Immature natural killer cell (primary cell): ENCODE data around the gene MEPCE. TPM values are rescaled to one million over a fixed set of nuclear protein-coding genes. Genes with fewer than 3 reads are reported as not detected.

Source experiments
- DNase-seq, 3 donors: peaks; one replicate each; pipeline ENCODE4 v3.0.0; 2022; ENCODE audit warnings: mixed read lengths in 1 of 3
- H3K27ac Mint-ChIP-seq, 6 donors: one replicate each; pipeline ENCODE4 v1.8.0; 2020; ENCODE audit warnings: mixed read lengths in 6 of 6, mild to moderate bottlenecking in 5 of 6, inconsistent platforms in 4 of 6, moderate library complexity in 3 of 6
- H3K27me3 Mint-ChIP-seq, 3 donors: one replicate each; pipeline ENCODE4 v1.8.0; 2020 to 2021; ENCODE audit warnings: low read depth in 3 of 3, mild to moderate bottlenecking in 3 of 3, mixed read lengths in 3 of 3, moderate library complexity in 3 of 3, inconsistent platforms in 1 of 3
- H3K36me3 Mint-ChIP-seq, 3 donors: one replicate each; pipeline ENCODE4 v1.8.0; 2020; ENCODE audit warnings: mixed read lengths in 3 of 3, inconsistent platforms in 2 of 3, mild to moderate bottlenecking in 2 of 3
- H3K4me1 Mint-ChIP-seq, 2 donors: one replicate each; pipeline ENCODE4 v1.8.0; 2020; ENCODE audit warnings: inconsistent platforms in 2 of 2, mild to moderate bottlenecking in 2 of 2, mixed read lengths in 2 of 2, moderate library complexity in 1 of 2
- H3K4me3 Mint-ChIP-seq, 5 donors: one replicate each; pipeline ENCODE4 v1.8.0; 2020; ENCODE audit warnings: mild to moderate bottlenecking in 5 of 5, mixed read lengths in 5 of 5, inconsistent platforms in 3 of 5, moderate library complexity in 3 of 5
- H3K9me3 Mint-ChIP-seq, 6 donors: one replicate each; pipeline ENCODE4 v1.8.0; 2020; ENCODE audit warnings: mild to moderate bottlenecking in 6 of 6, mixed read lengths in 6 of 6, inconsistent platforms in 4 of 6, moderate library complexity in 3 of 6
- polyA plus RNA-seq, 3 donors: library from polyadenylated mRNA; unstranded; fragments of 300-500 nt; fragmentation: Illumina TruSeq; gene quantifications; one replicate each; pipeline ENCODE4 v1.2.3, GENCODE V29; 2021

MEPCE gene
- polyA plus RNA-seq, 3 donors from 2014 or later = 3.0 to 12.1 (median 8.3) TPM

DNA sequence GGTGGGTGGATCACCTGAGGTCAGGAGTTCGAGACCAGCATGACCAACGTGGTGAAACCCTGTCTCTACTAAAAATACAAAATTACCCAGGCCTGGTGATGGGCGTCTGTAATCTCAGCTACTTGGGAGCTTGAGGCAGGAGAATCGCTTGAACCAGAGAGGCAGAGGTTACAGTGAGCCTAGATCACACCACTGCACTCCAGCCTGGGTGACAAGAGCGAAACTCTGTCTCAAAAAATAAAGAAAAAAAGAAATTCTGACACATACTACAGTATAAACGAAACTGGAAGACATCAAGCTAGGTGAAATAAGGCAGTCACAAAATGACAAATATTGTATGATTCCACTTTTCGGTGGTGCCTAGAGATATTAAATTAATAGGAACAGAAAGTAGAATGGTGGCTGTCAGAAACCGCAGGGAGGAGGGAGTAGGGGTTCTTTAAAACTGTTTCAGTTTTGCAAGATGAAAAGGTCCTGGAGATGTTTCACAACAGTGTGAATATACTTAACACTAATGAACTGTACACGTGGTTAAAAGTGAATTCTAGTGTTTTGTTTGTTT lies 33.1 kb upstream of the MEPCE start:
- H3K27ac Mint-ChIP-seq = peak overlapping the region; percentile 83 to 97 (median 96)
- peaks cover 3 to 6% (median 5%) of the 10 kb centered on the region in 3 donors for H3K36me3 Mint-ChIP-seq
- H3K27me3 Mint-ChIP-seq = peaks cover 0 to 1% (median 1%) of the 10 kb centered on the region in 3 donors
- DNase-seq = peak; percentile 73 to 75 (median 75)
- H3K9me3 Mint-ChIP-seq = no peaks in the 10 kb centered on the region
- H3K4me3 Mint-ChIP-seq = peak overlapping the region; percentile 77 to 86 (median 83)
- H3K4me1 Mint-ChIP-seq = peaks cover 34 to 36% of the 10 kb centered on the region in 2 donors

DNA sequence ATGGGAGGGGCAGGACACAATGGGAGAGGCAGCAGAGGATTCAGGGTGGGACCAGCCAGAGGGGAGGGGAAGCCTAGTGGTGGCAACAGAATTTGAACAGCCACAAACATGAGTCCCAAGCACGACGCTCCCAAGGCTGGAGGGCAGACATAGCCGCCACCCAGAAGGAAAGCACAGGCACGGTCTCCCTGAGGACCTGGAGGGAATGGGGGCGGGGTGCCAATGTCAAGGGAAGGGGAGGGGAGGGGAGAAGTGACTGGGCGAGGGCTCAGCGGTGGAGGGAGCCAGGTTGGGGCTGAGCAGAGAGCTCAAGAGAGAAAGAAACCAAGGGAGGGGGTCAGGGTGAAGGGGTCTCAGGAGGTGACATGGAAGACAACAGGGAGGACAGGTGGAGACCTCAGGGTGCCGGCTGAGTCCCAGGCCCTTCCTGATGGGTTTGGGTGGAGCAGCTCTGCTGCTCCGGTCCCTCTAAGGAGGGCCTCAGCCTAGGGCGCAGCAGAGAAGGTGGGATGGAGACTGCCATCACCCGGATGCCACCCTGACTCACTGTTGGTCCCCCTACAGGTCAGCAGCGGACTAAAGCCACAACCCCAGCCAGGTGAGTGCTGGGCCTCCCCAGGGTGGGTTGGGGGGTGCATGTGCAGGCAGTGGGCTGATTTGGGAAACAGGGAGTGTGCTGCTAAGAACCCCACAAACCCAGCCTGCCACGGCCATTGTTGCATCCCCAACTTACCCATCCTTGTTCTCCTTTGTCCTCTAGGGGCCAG lies 32.1 kb upstream of the MEPCE start:
- Mint-ChIP-seq H3K27me3 (peaks cover 0 to 1% (median 1%) of the 10 kb centered on the region in 3 donors), H3K27ac (peak overlapping the region; percentile 83 to 97 (median 96)), H3K4me3 (peak overlapping the region; percentile 77 to 86 (median 83)), H3K4me1 (peaks cover 34 to 36% of the 10 kb centered on the region in 2 donors), H3K9me3 (no peaks in the 10 kb centered on the region), H3K36me3 (peaks cover 5 to 10% (median 6%) of the 10 kb centered on the region in 3 donors)
- DNase-seq = no peak

DNA sequence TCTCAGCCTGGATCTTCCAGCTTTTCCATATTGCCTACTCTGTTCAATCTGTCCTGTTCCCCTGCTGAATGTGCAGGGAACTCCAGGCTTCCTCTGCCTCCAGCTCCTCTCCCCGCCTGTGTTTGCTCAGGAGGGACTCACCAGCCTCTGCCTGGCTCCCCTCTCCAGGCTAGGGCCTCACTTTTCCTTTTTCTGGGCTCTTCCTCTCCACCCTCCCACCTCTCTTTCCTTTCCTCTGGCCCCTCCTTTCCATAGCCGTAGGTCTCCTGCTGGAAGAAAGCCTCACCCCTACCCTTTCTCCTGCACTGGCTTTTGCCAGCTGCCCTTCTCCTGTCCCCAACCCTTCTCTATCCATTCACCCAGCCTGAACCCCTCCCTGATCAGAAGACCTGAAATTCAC lies 31.4 kb upstream of the MEPCE start:
- Mint-ChIP-seq H3K36me3 (peaks cover 5 to 10% (median 6%) of the 10 kb centered on the region in 3 donors), H3K4me3 (peak overlapping the region in 4 of 5 donors; percentile 36 to 66 (median 46)), H3K27me3 (peaks cover 0 to 1% (median 1%) of the 10 kb centered on the region in 3 donors), H3K27ac (peak overlapping the region; percentile 54 to 85 (median 68)), H3K4me1 (peaks cover 34 to 36% of the 10 kb centered on the region in 2 donors), H3K9me3 (no peaks in the 10 kb centered on the region)
- DNase-seq = no peak

DNA sequence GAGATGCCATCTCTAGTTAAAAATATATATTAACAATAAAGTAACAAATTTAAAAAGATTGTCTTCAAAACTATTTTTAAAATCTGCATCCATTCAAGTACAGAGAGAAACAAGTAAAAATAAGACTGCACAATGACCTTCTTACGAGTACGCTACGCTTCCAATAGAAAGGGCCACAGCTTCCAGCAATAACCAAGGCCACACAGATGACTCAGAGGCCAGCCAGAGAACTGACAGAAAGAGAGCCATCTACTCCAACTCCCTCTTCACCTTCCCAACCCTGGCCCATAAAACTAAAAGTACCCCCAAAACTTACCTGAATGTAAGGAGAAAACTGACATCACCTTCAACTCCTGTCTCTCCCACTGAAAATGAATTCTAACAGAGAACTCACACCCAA lies 29.6 kb upstream of the MEPCE start:
- no peak for DNase-seq
- Mint-ChIP-seq H3K4me3 (no peak overlapping the region), H3K4me1 (peaks cover 34 to 36% of the 10 kb centered on the region in 2 donors), H3K36me3 (peaks cover 5 to 13% (median 6%) of the 10 kb centered on the region in 3 donors), H3K9me3 (no peaks in the 10 kb centered on the region), H3K27ac (peak overlapping the region in 2 of 6 donors; percentile 50 to 70), H3K27me3 (peaks cover 0 to 1% (median 1%) of the 10 kb centered on the region in 3 donors)

DNA sequence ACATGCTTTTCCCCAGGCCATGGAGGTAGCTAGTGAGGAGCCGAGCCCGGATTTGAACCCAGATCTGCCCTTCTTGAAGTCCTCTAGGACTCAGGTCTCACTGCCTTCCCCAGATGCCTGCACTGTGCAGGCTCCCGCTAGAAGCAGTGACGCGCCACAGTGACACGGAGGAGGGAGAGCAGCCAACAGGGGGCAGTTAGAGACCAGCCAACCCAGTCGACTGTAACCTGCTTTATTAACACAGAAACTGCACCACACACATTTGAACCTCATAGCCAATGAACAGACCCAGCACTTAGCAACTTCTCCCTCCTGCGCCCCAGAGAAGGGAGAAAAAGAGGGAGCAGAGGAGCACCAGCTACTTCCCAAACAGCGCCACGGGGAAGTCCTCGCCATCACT lies 29.0 kb upstream of the MEPCE start:
- H3K4me1 Mint-ChIP-seq = peaks cover 30 to 31% of the 10 kb centered on the region in 2 donors
- no peaks in the 10 kb centered on the region for H3K9me3 Mint-ChIP-seq
- no peak for DNase-seq
- H3K27ac Mint-ChIP-seq = peak overlapping the region in 2 of 6 donors; percentile 50 to 70
- H3K27me3 Mint-ChIP-seq = peaks cover 0 to 1% (median 1%) of the 10 kb centered on the region in 3 donors
- H3K4me3 Mint-ChIP-seq = no peak overlapping the region
- peaks cover 5 to 13% (median 6%) of the 10 kb centered on the region in 3 donors for H3K36me3 Mint-ChIP-seq

DNA sequence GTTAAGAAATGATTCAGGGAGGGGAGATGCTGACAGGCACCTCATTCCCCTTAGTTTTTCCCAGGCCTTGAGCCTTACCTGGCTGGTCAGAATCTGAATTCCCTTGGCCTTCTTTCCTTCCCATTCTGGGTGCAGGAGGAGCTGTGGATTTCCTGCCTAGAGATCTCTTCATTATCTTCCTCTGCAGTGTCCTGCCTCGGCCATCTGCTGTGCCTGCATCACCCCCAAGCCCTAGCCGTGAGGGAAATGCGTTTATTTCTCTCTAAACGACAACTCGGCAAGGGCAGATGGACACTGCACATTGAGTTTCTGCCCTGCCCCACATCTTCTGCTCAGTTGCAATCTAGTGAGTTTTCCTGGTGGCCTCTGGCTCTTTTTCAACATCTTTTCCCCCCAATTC lies 27.8 kb upstream of the MEPCE start:
- H3K4me3 Mint-ChIP-seq = no peak overlapping the region
- H3K4me1 Mint-ChIP-seq = peaks cover 21 to 22% of the 10 kb centered on the region in 2 donors
- H3K9me3 Mint-ChIP-seq = no peaks in the 10 kb centered on the region
- H3K27ac Mint-ChIP-seq = peak overlapping the region in 2 of 6 donors; percentile 36 to 41
- H3K36me3 Mint-ChIP-seq = peaks cover 5 to 13% (median 6%) of the 10 kb centered on the region in 3 donors
- peaks cover 0 to 1% (median under 1%) of the 10 kb centered on the region in 3 donors for H3K27me3 Mint-ChIP-seq
- no peak for DNase-seq

DNA sequence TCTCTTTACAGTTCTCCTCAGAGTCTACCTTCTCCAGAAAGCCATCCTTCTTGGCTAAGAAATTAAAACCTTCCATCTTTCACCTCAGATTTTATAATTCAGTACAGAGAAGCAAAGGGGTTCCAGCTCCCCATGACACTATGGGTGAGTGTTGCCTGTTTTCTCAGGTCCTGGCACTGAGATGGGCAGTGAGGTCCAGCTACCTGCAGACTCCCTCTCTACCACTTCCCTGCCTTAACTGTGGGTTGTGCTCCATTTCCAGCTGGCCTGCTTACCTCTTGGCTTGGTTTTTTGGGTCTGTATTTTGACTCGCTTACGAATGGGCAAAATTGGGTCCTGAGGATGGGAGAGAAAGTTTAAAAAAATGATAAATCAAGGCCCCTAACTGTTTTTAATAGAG lies 27.4 kb upstream of the MEPCE start:
- H3K27me3 Mint-ChIP-seq = peaks cover 0 to 1% (median 0%) of the 10 kb centered on the region in 3 donors
- peak overlapping the region in 1 of 6 donors; percentile 34 for H3K27ac Mint-ChIP-seq
- no peak overlapping the region for H3K4me3 Mint-ChIP-seq
- H3K9me3 Mint-ChIP-seq = no peaks in the 10 kb centered on the region
- peaks cover 5 to 13% (median 6%) of the 10 kb centered on the region in 3 donors for H3K36me3 Mint-ChIP-seq
- peaks cover 18 to 21% of the 10 kb centered on the region in 2 donors for H3K4me1 Mint-ChIP-seq
- DNase-seq = no peak

DNA sequence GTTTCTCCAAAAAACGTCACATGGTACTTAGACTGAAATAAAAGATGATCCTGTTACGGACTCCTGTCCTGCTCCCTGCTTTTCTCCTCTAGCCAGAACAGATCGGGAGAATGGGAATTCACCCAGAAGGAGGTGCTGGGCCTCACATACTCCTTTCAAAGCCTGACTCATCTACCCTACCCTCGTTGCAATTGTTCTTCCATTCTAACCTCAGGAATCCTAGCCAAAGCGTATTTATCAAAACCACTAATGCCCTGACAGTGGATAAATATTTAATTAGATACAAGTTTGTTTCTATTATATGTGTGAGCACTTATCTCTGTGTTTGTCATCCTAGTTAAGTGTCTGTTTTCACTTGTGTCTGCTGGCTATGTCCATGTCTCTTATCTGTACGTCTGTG lies 22.9 kb upstream of the MEPCE start:
- no peaks in the 10 kb centered on the region for H3K27me3 Mint-ChIP-seq
- DNase-seq = no peak
- H3K36me3 Mint-ChIP-seq = peaks cover 0 to 9% (median 0%) of the 10 kb centered on the region in 3 donors

DNA sequence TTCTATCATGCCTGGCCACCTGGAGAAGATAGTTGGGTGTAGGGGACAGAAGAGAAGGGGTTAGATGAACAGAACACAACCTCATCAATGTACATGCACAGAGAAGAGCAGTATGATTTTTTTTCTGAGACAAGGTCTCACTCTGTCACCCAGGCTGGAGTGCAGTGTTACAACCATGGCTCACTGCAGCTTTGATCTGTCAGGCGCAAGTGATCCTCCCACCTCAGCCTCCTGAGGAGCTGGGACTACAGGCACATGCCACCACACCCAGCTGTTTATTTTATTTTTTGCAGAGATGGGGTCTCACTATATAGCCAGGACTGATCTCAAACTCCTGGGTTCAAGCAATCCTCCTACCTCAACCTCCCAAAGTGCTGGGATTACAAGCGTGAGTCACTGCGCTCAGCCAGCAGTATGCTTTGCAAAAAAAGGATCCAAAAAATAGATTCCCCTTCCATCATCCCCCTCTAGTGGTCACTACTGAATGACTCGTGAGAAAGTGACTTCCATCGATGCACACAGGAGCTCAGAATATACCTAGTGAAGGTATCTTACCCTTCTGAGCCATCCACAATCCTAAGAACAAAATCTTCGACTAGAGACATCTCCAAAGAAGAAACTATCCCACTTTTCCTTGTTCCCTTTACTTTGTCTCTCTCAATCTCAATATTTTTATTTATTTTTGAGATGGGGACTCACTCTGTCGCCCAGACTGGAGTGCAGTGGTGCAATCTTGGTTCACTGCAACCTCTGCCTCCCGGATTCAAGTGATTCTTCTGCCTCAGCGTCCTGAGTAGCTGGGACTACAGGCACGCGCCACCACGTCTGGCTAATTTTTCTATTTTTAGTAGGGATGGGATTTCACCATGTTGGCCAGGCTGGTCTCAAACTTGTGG lies 22.1 kb upstream of the MEPCE start:
- Mint-ChIP-seq H3K27ac (peak overlapping the region in 1 of 6 donors; percentile 54), H3K4me1 (peaks cover 2 to 13% of the 10 kb centered on the region in 2 donors), H3K4me3 (no peak overlapping the region), H3K36me3 (peaks cover 0 to 6% (median 0%) of the 10 kb centered on the region in 3 donors), H3K27me3 (no peaks in the 10 kb centered on the region), H3K9me3 (no peaks in the 10 kb centered on the region)
- DNase-seq = peak; percentile 65 to 74 (median 69)

More for the DNA sequence above, 22.9 kb upstream of the MEPCE start:
- H3K4me3 Mint-ChIP-seq = no peak overlapping the region
- H3K9me3 Mint-ChIP-seq = no peaks in the 10 kb centered on the region
- H3K4me1 Mint-ChIP-seq = peaks cover 2 to 13% of the 10 kb centered on the region in 2 donors
- no peak overlapping the region for H3K27ac Mint-ChIP-seq

DNA sequence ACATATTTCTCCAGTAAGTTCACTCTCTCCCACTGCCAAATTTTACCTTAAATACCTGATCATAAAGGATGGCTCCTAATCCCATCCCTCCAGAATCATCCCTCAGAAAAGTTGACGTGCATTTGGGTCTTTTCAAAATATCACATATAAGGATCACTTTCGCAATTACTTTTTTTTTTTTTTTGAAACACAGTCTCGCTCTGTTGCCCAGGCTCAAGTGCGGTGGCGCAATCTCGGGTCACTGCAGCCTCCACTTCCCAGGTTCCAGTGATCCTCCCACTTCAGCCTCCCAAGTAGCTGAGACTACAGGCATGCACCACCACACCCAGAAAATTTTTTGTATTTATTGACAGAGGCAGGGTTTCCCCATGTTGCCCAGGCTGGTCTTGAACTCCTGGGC lies 18.5 kb upstream of the MEPCE start:
- peaks cover 0 to 10% (median 10%) of the 10 kb centered on the region in 3 donors for H3K36me3 Mint-ChIP-seq
- no peak for DNase-seq
- H3K9me3 Mint-ChIP-seq = no peaks in the 10 kb centered on the region
- peaks cover 2 to 13% of the 10 kb centered on the region in 2 donors for H3K4me1 Mint-ChIP-seq
- H3K27ac Mint-ChIP-seq = no peak overlapping the region
- H3K4me3 Mint-ChIP-seq = no peak overlapping the region
- H3K27me3 Mint-ChIP-seq = no peaks in the 10 kb centered on the region

DNA sequence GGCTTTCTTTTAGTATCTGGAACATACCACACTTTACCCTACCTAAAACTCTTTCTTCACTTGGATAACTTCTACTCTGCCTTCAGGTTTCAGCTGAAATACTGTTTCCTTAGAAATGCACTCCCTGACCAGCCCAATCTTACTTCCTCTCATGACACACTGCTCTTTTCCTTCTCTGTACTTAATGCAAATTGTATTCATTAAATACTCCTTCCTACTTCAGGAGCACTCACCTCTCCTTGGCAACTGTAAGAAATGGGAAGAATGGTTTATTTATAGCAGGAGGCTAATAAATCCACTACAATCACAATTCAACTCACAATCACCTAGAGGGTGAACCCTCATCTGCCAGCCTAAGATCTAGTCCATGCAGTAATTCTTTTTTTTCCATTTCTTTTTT lies 16.3 kb upstream of the MEPCE start:
- no peaks in the 10 kb centered on the region for H3K9me3 Mint-ChIP-seq
- no peak for DNase-seq
- H3K27ac Mint-ChIP-seq = peak overlapping the region in 2 of 6 donors; percentile 22 to 24
- H3K4me1 Mint-ChIP-seq = no peaks in the 10 kb centered on the region
- H3K4me3 Mint-ChIP-seq = no peak overlapping the region
- H3K36me3 Mint-ChIP-seq = peaks cover 0 to 10% (median 10%) of the 10 kb centered on the region in 3 donors
- H3K27me3 Mint-ChIP-seq = no peaks in the 10 kb centered on the region

DNA sequence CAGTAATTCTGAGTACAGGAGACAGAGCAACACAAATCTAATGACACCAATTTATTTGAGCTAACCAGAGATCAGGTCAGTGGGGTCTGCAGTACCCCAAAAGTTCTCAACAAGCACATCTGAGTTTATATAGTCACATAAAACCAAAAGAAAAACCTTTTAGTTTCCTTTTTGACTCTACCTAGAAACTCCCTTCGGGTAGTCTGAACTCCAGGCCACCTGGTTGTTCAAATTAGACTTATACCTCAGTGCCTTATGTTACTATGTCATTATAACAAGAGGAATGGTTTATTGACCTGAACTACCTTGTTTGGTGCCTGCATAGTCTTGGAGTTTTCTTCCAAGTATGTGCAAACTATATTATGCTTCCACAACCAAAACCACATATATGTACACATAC lies 15.7 kb upstream of the MEPCE start:
- DNase-seq = no peak
- H3K36me3 Mint-ChIP-seq = peaks cover 0 to 10% (median 10%) of the 10 kb centered on the region in 3 donors

DNA sequence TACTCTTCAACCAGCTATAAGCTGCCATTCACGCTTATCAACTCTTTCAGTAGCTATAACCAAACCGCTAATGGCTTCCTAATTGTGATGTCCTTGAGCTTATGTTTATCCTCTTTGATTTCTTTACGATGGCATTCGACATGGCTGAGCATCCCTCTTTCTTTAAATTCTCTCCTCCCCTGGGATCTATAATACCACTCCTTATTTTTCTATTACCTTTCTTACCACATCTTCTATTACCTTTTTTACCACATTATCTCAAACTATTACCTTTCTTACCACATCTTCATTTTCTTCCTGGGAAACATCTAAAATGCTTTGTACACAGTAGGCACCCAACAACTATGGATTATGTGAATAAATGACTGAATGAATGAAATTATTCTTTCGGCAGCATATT lies 14.2 kb upstream of the MEPCE start:
- no peaks in the 10 kb centered on the region for H3K27me3 Mint-ChIP-seq
- H3K27ac Mint-ChIP-seq = peak overlapping the region in 1 of 6 donors; percentile 0
- H3K4me1 Mint-ChIP-seq = no peaks in the 10 kb centered on the region
- peaks cover 0 to 10% (median 10%) of the 10 kb centered on the region in 3 donors for H3K36me3 Mint-ChIP-seq
- H3K9me3 Mint-ChIP-seq = no peaks in the 10 kb centered on the region
- DNase-seq = no peak
- H3K4me3 Mint-ChIP-seq = no peak overlapping the region

More for the DNA sequence above, 15.7 kb upstream of the MEPCE start:
- Mint-ChIP-seq H3K4me1 (no peaks in the 10 kb centered on the region), H3K27me3 (no peaks in the 10 kb centered on the region), H3K27ac (no peak overlapping the region), H3K4me3 (no peak overlapping the region), H3K9me3 (no peaks in the 10 kb centered on the region)
